NCI-H128 (cell line): Measurements from ENCODE around the gene CALML3.
"Not testable (repeated sequence)": the region's sequence is repeated elsewhere in the genome, so short reads cannot be mapped to it uniquely, and the experiment has no call there.

Experiments used
- DNase-seq: peaks from one replicate; lab custom pipeline; 2025; ENCODE audit not compliant: unreplicated experiment; lab: John Stamatoyannopoulos, UW

Gene CALML3

DNA sequence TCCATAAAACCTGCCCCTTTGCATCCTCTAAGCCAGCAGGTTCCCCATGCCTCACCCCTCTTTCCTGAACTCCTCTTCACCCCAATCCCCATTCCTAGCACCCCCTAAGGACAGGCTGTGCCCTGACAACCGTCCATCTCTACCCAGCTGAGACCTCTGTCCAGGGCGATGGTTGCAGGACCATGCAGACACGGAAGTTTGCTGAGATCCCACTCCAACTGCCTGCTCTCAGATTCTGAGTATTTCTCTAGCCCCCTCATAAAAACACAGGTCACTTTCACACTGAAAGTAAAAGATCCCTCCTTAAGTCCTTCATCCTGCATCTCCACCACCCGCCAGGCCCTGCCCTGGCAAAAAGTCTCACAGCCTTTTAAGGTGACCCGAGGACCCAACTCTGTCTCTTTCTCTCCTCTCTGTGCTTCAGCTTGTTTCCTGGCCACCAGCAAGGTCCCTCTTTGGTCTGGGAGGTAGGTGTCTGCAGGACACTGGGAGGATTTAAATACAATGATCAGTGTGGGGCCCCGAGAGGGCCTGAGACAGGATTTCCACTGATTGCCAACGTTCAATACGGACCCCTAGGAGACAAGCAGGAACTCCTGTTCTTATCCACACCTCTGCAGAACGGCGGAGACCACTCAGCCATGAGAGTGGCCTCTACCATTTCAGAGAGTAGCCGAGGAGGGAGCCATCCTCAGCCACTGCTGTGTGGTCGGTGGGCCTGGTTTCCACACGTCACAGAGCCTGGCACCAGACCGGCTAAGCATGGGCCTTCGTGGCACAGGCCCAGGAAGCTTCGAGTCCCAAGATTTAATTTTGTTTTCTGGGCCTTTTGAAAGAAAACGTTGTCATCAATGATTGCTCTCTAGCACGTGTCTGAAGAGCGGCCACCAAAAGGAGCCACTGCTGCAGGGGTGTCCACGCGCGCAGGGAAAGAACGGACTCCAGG is 27.9 kb downstream of the CALML3 start:
- DNase-seq: no peak

DNA sequence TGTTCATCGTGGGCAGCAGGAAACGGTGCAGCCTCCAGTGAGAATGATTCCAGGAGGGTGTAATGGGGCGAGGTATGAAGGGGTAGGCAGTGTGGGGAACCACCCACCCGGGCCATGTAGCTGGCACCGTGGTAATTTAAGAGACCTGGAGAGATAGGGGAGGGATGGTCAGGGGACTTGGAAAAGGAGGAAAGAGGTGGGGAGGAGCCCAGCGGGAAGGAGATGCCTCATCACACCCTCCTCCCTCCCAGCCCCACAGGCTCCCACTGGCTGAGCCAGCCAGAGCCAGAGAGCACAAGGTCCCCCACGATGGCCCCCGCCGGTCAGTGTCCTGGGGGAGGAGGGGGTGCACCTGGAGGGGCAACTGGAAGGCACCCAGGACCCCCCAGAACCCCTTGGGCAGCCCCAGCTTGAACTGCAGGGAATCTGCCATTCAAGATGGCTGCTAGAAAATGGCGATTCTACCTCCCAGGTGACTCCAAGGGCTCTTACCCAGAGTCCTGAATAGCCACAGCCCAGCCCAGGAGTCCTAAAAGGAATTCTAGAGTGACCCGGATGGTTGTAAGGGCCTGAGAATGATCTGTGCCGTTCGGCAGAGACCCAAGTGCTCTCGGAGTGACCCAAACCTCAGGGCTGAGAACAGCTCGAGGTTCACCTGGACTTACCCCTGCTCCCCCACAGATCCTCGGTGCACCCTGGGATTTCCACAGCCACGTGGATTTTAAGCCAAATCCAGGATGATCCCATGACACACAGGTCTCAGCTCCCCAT is 28.8 kb downstream of the CALML3 start:
- no peak for DNase-seq

DNA sequence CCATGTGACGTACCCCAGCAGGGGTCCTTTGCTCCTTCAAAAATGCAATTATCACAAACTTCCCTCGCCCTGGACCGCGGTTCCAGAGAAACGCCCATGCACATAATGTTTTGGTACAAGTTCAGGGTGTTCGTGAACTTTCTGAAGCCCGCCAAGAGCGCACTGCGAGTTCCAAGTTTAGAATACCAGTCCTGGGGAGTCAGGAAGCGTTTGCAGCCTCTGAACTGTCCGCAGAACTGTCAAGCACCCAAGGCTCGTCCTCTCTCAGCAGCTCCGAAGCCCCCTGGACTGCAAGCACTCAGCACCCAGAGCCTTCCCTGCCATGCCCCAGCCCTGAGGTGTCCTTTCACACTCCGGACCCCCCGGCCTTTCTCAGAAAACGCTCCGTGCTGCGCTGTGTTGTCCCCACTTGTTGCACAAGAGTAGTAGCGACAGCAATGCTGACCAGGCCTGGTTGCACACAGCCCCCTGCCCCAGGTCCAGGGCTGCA is 30.3 kb downstream of the CALML3 start:
- DNase-seq: no peak

DNA sequence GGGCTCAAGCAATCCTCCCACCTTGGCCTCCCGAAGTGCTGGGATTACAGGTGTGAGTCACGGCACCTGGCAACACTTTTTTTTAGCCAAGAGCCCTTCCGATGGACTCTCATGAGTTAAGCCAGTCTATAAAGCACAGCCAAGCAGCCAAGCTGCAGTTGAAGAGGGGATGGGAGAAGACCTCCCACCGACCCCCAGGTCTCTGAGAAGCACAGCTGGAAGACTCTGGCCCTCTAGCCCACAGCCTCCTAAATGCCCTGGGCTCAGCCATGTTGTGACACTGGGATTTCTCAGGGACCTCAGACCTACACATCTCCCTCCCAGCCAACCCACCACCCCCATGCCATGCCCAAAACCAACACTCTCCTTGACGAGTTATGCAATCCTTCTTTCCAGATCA is 31.1 kb downstream of the CALML3 start:
- no peak for DNase-seq

DNA sequence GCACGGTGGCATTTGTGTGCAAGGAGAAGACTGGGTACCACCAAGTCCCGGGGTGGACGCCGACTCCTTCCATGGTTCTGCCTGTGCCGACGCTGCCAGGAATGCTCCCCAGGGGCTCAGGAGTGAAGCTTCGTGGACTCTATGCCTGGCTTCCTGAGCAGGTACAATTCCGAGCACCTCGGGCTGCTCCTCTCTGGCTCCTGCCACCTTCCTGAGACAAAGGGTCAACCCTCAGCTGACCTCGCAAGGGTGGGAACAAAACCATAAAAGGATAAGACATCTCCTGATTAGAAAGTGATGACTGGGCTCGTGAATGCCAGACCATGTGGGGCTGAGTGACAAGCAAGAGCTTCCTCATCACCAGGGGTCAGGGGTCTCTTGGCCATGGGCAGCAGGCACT is 31.8 kb downstream of the CALML3 start:
- no peak for DNase-seq

DNA sequence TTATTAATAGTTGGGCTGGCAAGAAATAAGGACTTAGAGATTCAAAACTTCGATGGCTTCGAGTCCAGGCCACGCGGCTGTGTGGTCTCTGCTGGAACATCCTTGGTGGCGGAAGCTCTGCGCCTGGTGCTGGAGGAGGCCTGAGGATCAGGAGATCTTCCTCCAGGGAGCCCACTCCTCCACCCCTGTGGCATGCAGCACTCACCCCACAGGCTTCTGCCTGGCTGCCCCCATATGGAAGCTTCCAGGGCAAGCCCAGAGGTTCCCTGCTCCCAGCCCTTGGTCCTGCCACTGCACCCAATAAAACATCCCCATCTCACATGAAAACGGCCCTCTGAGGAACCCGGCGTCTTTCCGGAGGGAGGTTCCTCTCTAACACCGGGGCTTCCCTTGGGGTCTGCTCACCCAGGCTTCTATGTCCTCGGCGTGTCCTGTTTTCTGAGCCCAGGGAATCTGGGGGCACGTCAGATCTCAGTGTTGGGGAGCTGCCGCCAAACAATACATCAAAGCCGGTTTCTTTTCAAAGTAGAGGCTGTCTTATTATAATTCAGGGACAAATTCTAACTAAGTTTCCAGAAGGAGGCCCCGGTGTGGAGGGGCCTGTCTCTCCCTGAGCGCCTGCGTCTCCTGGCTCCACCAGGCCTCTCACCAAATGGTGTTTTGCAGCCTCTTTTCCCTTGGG is 32.4 kb downstream of the CALML3 start:
- DNase-seq: no peak

DNA sequence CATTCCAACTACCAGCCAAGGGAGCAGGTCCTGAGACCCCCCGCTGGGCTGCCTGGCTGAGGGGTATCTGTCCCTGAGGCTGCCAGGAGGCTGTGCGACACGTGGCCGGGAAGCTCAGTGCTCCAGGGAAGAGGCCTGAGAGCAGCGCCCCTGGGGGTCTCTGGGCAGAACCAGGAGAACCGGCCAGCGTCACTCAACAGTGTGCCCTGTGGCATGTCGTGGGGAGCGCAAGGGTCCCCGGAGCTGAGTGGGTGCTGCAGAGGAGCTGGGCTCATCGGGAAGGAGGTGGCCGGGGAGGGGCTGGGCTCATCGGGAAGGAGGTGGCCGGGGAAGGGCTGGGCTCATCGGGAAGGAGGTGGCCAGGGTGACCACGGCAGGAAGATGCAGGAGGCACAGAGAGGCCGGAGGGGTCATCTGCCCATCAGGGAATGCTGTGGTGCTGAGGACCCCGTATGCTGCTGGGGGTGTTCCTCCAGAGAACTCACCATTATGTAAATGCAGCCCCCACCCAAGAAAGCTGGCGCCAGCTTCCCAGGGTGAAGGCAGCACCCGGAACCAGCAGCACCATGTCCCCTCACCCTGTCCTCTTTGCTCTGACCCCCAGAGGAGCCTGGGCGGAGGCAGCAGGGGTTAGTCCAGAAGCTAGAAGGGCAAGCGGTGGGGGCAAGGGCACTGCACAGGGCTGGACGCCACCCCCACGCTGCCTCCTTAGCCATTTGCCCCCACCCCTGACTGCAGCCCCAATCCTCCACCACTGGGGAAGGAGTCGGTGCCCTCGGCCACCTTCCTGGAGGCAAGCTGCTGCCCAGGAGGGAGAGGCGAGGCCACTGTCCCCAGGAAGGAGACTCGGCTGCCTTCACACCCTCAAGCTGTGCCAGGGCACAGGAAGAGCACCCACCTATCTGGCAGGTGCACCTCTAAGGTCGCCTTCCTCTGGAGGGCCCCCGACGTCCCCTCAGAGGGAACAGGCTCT is 33.3 kb downstream of the CALML3 start:
- DNase-seq: no peak

DNA sequence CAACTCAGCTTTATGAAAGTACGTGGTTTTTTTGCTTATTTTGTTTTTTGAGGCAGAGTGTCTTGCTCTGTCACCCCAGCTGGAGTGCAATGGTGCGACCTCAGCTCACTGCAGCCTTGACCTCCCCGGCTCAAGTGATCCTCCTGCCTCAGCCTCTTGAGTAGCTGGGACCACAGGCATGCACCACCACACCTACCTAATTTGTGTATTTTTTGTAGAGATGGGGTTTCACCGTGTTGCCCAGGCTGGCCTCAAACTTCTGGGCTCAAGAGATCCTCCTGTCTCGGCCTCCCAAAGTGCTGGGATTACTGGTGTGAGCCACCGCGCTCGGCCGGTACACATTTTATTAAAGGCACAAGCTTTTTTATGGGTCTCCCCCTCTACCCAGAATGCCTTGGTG is 34.3 kb downstream of the CALML3 start:
- not testable (repeated sequence) for DNase-seq

DNA sequence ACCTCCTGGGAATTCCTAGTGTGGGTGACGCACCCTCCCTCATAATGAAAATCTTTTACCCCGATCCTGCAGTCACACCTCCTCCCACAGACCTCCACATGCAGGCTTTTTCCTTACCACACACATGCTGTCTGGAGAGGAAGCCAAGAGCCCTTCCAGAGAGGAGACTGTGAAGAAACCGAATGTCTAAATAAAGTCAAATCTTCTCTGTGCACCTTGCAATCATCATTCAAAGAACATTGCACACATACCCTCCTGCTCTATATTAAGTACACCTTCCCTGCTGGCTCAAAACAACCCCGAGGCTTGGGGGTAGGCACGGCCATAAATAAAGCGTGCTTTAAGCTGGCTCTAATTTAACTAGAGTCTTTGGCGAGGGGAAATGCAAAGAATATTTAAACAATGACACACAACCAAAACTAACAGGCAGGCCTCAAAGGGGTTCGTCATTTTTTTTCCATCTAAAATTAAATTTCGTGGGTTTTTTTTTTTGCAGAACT is 34.9 kb downstream of the CALML3 start:
- no peak for DNase-seq

DNA sequence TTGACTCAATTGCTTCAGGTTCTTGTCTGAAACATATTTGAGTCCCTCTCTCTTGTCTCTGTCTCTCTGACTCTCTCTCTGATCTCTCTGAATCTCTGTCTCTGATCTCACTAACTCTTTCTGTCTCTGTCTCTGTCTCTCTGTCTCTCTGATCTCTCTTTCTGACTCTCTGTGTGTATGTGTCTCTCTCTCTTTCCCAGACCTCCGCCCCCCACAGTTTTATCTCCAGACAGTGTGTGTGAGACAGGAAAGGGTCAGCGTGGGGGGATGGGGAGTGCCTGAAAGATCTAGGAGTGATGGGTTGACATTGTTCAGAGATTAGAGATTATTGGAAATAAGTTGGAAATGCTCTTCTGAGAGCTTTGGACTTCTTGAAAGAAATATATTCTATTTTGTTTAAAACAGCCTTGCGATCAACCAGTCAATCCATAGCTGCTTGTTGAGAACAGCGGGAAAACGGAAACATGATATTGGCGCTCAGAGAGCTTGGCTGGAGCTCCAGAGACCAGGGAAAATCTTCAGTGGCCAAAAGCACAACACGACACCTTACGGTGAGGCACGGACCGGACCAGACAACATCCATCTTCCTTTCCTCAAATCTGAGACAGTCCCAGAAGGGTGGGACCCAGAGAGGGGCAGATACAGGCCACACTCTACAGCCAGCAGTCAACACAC is 35.5 kb downstream of the CALML3 start:
- DNase-seq: no peak

DNA sequence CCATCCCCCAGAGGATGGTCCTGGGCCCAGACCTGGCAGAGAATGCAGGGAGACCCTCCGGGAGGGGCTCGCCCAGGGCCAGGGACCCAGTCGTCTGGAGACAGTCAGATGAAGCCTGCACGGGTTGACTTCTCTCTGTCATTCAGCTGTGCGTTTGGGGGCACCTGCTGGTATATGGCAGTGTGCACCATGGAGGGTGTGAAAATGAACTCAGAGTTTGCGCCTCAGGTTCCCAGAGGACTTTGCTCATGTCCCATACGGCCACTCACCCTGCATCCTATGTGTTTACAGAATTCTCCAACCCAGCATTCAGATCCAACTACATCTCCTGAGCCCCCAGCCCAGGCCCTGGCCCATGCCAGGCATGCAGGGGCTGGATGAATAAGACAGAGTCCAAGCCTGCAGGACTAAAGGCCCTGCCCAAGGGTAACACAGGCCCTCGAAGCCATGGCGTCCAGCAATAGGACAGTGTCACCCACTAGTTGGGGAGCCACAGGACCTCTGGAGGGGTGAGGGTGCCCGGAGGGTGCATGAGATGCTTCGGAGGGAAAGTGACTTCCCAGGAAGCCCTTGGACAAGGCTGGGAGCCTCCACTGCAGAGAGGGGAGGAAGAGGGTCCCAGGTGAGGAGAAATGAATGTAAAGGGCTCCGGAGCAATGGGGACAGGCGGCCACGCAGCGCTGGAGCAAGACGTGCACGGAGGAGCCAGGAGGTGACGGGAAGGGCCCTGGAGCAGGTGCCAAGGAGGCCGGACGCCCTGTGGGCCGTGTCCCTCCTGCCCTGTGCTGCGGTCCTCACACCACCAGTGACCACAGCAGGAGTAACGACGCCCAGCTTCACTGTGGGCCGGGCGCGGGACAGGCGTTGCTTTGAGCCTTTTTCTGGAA is 36.3 kb downstream of the CALML3 start:
- DNase-seq: no peak

DNA sequence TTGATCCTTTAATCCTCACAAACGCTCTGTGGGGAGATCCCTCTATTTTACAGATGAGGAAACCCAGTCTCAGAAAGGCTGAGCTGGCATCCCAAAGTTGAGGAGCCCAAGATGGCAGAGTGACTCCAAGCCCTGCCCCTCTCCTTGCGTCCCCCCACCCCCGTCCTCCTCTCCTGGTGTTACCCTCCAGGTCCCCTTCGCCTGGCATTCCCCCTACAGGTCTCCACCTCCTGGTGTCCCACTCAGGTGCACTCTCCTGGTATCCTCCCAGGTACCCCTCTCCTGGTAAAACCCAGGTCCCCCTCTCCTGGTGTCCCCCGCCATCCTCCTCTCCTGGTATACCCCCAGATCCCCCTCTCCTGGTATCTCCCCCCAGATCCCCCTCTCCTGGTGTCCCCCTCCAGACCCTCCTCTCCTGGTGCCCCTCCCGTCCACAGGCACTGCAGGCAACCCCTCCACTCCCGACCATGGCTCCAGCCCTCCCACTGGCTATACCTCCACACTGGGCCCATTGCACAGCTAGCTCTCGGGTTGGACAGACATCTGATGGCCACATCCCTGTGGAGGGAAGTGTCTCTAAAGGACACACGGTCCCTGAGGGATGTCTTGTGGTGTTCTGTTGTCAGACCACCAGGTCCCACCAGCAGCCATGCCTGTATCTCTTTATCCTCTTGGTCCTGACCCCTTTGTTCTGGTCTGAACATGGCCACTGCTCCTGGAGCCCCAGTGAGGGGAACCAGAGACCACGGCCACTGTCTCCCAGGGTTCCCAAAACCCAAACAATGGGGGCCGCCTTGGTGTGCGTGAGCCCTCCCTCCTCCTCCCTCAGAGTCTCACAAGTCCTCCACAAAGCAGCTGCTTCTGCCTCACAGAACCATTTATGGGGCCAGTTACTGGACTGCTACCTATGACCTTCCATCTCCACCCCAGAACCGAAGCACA is 37.2 kb downstream of the CALML3 start:
- no peak for DNase-seq

DNA sequence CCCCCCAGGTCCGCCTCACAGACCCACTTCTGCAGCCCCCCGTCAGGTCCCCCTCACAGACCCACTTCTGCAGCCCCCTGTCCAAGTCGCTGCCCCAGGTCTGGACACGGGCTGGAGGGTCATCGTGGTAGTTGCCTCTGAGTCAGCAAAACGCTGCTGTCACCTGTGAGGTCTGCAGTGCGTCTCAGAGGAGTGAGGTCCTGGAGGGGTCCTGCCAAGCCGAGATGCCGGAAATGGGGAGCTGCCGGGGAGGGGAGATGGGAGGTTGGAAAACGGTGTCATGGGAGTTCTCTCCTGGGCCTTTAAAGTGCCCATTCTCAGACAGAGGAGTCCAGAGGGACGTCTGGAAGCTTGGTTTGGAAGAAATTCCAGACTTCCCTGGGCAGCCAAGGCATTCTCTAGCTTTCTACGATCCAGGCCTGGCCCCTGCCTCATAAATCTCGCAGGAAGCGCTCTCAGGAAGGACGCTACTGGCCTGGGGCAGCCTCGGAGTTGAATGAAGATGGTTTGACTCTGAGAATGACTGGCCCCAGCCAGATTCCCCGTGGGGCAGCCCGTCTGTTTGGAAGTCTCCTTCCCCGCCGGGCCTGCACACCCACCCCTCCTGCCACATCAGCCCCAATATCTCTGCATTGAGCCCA is 38.7 kb downstream of the CALML3 start:
- DNase-seq: no peak

DNA sequence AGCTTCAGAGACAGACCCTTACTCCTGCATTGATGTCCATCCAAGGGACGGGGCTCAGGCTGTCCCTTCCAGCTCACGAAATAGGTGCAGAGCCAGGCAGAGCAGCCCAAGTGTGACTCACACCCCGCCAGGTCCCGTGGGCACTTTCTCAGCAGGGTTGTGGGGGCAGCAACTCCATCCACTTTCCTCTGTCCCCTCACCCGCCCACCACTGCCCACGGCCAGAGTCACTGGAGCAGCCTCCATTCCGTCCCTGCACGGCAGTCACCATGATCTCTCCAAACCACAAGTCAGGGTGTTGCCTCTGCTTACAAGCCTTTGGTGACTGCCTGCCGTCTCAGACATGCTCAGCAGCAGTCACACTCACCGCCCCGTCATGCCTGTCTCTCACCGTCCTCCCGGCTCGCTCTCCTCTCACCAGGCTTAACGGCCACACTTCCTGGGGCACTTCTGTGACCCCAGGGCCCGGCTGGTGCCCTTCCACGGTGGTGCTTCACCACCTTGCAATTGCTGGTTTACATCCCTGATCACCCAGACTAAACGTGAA is 39.3 kb downstream of the CALML3 start:
- DNase-seq: no peak

DNA sequence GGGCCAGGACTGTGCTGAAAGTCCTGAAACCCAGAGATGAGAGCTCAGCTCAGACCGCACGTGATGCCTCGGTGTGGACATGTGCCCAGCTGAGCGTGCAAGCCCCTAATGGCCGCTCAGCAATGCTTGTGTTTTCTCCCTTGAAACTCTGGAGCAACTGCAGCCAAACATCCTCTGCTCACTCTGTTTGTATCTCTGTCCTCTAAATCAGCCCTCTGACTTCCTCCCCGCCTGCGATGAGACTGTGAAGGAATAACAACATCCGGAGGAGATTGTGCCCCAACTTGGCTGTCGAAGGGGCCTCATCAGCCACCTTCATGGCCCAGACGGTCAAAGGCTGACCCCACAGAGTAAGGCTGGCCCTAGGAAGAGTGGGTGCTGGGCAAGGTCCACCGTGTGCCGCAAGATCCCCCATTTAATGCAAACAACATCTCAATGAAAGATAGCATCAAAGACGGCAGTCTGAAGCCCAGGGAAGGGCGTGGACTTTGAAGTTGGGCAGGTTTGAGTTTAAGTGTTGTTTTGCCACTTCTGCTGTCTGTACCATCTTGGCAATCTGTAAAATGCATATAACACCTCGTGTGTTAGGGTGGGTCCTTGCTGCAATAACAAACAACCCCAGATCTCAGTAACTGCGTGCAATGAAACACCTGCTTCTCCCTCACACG is 39.9 kb downstream of the CALML3 start:
- DNase-seq: no peak

DNA sequence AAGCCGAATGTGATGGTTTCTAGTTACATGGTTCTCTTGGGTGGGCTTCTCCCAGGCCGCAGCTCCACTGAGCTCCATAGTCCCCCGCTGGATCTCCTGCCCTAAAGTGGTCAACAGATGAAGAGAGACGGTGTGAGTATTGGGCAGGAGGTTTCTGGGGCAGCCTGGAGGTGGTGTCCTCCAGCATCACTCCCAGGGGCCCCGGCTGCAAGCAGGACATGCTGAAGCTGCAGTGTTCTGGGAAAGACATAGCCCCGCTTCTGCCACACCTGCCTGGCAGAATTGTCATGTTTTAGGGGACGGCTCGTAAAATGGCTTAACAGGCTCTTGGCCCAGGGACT is 40.4 kb downstream of the CALML3 start:
- no peak for DNase-seq
